Cardiac muscle cell (in vitro differentiated cells and primary cell): Measurements from ENCODE around the gene DDX6. TPM values are rescaled to one million over a fixed set of nuclear protein-coding genes. Genes with fewer than 3 reads are reported as not detected.
"Not testable (repeated sequence)": the region's sequence is repeated elsewhere in the genome, so short reads cannot be mapped to it uniquely, and the experiment has no call there.

ENCODE experiments used
- DNase-seq, 2 donors: peaks; one replicate each; pipeline versions ENCODE4 v3.0.0 to v3.0.0-alpha.2; 2010 to 2017; ENCODE audit warnings: low read depth in 1 of 2, low spot score in 1 of 2
- H3K27ac ChIP-seq: fragments of 200-600 bp; sonication (generic); 2 replicates; pipeline ENCODE4 v1.5.1; 2016
- H3K27me3 ChIP-seq: fragments of 200-600 bp; sonication (generic); 2 replicates; pipeline ENCODE4 v1.6.0; 2016; ENCODE audit warnings: control low read depth
- H3K36me3 ChIP-seq: fragments of 200-600 bp; sonication (generic); 2 replicates; pipeline ENCODE4 v1.5.1; 2016; ENCODE audit warnings: control low read depth
- H3K4me1 ChIP-seq: fragments of 200-600 bp; sonication (generic); 2 replicates; pipeline ENCODE4 v1.8.1; 2017; ENCODE audit warnings: low read depth, mild to moderate bottlenecking, mixed run types
- H3K4me3 ChIP-seq: fragments of 200-600 bp; sonication (generic); 2 replicates; pipeline ENCODE4 v1.5.1; 2016; ENCODE audit warnings: mild to moderate bottlenecking
- H3K9me3 ChIP-seq: fragments of 200-600 bp; sonication (generic); 2 replicates; pipeline ENCODE4 v1.5.1; 2017; ENCODE audit warnings: low read depth, mild to moderate bottlenecking, control low read depth
- CTCF ChIP-seq: IDR thresholded peaks from 2 replicates; pipeline ENCODE4 v1.5.1; 2012; ENCODE audit warnings: low read depth, mild to moderate bottlenecking, low read length
- polyA plus RNA-seq: library from polyadenylated mRNA; unstranded; fragments of >200 nt; fragmentation: Nextera tagmentation; extraction: Ambion mirVana; gene quantifications from 2 replicates; pipeline ENCODE4 v1.2.1, GENCODE V29; 2016
- total RNA-seq: library from RNA; depleted of rRNA; stranded (reverse); fragments of >200 nt; gene quantifications from 2 replicates; pipeline ENCODE4 v1.2.3, GENCODE V29; 2016

DDX6 gene
- total and polyA plus RNA-seq, 2 experiments from 2014 or later = 27.4 to 113 TPM

GRCh38 chr11:118742304-118742703, 48.7 kb downstream of the DDX6 start:
- Histone ChIP-seq H3K4me1 (peaks cover 4% of the 10 kb centered on the region), H3K27ac (no peak overlapping the region), H3K9me3 (no peaks in the 10 kb centered on the region), H3K4me3 (no peak overlapping the region), H3K27me3 (no peaks in the 10 kb centered on the region), H3K36me3 (no peaks in the 10 kb centered on the region)
- no peak for TF ChIP-seq CTCF
- peak in 1 of 2 donors; percentile 5 for DNase-seq

DNA sequence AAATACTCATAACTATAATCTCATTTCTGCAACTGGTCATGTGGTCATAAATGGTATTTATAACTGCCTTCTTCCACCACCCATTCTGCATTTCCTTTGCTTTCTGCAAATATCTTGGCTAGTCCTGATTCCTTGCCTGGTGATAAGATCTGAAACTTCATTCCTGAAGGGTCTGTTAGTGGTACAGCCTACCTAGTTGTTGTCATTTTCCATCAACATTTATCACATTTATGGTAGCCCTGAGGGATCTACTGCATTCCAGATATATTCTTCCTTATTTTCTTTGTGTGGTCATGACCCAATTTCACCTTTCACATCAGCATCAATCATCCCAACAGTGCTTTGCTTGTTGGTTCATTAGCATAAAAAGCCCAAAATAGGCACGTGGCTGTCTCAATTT, 50.1 kb downstream of the DDX6 start:
- no peaks in the 10 kb centered on the region for H3K27me3 ChIP-seq
- DNase-seq = no peak
- H3K4me3 ChIP-seq = no peak overlapping the region
- H3K9me3 ChIP-seq = no peaks in the 10 kb centered on the region
- no peaks in the 10 kb centered on the region for H3K36me3 ChIP-seq
- peaks cover 4% of the 10 kb centered on the region for H3K4me1 ChIP-seq
- no peak for TF ChIP-seq CTCF
- H3K27ac ChIP-seq = no peak overlapping the region

DNA sequence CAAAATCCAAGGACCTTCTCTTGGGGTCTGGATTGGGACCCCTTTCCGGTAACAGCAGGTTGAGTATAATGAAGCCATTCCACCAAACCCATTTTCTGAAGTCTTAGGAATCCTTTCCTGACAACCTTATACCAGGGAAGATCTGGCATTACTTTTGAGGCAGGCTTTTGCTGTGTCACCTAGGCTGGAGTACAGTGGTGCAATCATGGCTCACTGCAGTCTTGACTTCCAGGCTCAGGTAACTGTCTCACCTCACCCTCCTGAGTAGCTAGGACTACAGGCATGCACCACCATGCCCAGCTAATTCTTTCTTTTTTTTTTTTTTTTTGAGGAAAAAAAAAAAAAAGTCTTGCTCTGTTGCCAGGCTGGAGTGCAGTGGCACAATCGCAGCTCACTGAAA, 55.8 kb downstream of the DDX6 start:
- TF ChIP-seq CTCF = no peak
- DNase-seq = no peak
- Histone ChIP-seq H3K36me3 (no peaks in the 10 kb centered on the region), H3K9me3 (no peaks in the 10 kb centered on the region), H3K4me3 (no peak overlapping the region), H3K27me3 (no peaks in the 10 kb centered on the region), H3K4me1 (no peaks in the 10 kb centered on the region), H3K27ac (no peak overlapping the region)

GRCh38 chr11:118734031-118734430, 56.9 kb downstream of the DDX6 start:
- H3K9me3 ChIP-seq = no peaks in the 10 kb centered on the region
- no peaks in the 10 kb centered on the region for H3K27me3 ChIP-seq
- no peak for TF ChIP-seq CTCF
- H3K27ac ChIP-seq = no peak overlapping the region
- DNase-seq = no peak
- H3K4me1 ChIP-seq = no peaks in the 10 kb centered on the region
- no peak overlapping the region for H3K4me3 ChIP-seq
- H3K36me3 ChIP-seq = no peaks in the 10 kb centered on the region

GRCh38 chr11:118729753-118730152, 61.2 kb downstream of the DDX6 start:
- DNase-seq, H3K4me1 ChIP-seq, H3K36me3 ChIP-seq, H3K9me3 ChIP-seq, H3K27ac ChIP-seq, H3K27me3 ChIP-seq, H3K4me3 ChIP-seq: not testable (repeated sequence)

DNA sequence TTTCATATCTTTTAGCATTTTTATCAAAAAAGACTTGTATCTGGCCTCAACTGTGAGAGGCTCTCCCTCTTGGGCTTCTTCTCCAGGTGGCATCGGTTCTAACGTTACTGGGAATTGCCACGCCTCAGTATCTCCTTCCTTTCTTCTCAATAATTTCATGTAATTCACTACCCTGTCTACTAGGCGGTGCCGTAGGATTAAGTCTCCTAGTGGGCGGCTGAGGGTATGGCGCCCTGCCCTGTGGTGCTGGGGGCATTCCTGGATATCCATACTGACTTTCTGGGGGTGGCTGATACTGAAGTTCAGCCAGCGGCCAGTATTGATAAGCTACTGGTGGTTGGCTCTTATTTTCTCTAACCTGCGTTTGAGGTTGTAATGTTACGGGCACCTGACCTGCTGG, 62.9 kb downstream of the DDX6 start:
- H3K4me3 ChIP-seq, DNase-seq: not testable (repeated sequence)

DNA sequence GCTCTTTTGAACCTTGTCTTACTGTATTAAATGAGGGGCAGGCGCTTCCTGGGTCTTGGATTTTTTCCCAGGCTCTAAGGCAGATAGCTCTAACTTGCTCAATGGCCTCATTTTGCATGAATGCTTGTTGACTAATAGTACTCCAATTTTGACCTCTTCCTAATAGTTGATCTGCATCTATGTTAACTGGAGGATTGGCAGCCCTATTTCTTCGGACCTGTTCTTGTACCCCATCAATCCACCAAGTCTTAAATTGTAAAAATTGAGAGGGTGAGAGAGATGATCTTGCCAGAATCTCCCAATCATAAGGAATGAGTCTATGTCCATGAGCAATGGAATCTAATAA, 63.3 kb downstream of the DDX6 start:
- not testable (repeated sequence) for H3K36me3 ChIP-seq, H3K27me3 ChIP-seq, H3K9me3 ChIP-seq, DNase-seq, H3K27ac ChIP-seq, H3K4me3 ChIP-seq, H3K4me1 ChIP-seq

More for the DNA sequence above, 62.9 kb downstream of the DDX6 start:
- not testable (repeated sequence) for H3K9me3 ChIP-seq, H3K36me3 ChIP-seq, H3K27me3 ChIP-seq, H3K4me1 ChIP-seq, H3K27ac ChIP-seq

- not testable (repeated sequence) for H3K9me3 ChIP-seq, H3K27ac ChIP-seq, DNase-seq, H3K27me3 ChIP-seq, H3K4me3 ChIP-seq, H3K4me1 ChIP-seq, H3K36me3 ChIP-seq
Measured at GRCh38 chr11:118727001-118727720, 63.8 kb downstream of the DDX6 start.

DNA sequence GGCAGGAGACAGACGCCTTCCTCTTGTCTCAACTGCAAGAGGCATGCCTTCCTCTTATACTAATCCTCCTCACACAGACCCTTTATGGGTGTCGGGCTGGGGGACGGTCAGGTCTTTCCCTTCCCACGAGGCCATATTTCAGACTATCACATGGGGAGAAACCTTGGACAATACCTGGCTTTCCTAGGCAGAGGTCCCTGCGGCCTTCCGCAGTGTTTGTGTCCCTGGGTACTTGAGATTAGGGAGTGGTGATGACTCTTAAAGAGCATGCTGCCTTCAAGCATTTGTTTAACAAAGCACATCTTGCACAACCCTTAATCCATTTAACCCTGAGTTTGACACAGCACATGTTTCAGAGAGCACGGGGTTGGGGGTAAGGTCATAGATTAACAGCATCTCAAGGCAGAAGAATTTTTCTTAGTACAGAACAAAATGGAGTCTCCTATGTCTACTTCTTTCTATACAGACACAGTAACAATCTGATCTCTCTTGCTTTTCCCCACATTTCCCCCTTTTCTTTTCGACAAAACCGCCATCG, 69.4 kb downstream of the DDX6 start:
- H3K27me3 ChIP-seq, H3K4me3 ChIP-seq, DNase-seq, H3K27ac ChIP-seq, H3K4me1 ChIP-seq, H3K36me3 ChIP-seq, H3K9me3 ChIP-seq: not testable (repeated sequence)

DNA sequence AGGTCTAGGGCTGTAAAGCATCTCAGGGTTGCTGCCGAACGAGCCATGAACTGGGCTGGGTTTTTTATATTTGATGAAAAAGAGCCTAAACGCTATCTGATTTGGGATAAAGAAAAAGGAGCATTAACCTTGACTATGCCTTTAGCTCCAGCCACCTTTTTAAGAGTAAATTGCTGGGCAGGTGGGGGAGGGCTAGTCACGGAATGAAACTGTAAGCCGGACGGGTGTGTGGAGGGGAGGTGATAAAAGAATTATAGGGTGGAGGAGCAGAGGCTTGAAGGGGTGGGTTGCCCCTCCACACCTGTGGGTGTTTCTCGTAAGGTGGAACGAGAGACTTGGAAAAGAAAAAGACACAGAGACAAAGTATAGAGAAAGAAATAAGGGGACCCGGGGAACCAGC, 70.2 kb downstream of the DDX6 start:
- not testable (repeated sequence) for H3K4me1 ChIP-seq, H3K27me3 ChIP-seq, H3K36me3 ChIP-seq, H3K4me3 ChIP-seq, H3K9me3 ChIP-seq, DNase-seq, H3K27ac ChIP-seq
